GM18517 (cell line): ENCODE results near the gene MEDAG.

ENCODE experiments used
- ATAC-seq: cut with Tn5 transposase; IDR thresholded peaks from one replicate; pipeline ENCODE4 v1.9.1; 2021; ENCODE audit warnings: mild to moderate bottlenecking, moderate library complexity; ENCODE audit not compliant: unreplicated experiment

MEDAG gene

GRCh38 chr13:30936971-30937370, 30.9 kb downstream of the MEDAG start:
- ATAC-seq = no peak

GRCh38 chr13:30943881-30944280, 37.8 kb downstream of the MEDAG start:
- ATAC-seq = no peak

GRCh38 chr13:30957258-30957943, 51.3 kb downstream of the MEDAG start:
- ATAC-seq = no peak

GRCh38 chr13:30959678-30960077, 53.6 kb downstream of the MEDAG start:
- no peak for ATAC-seq

GRCh38 chr13:30963791-30964190, 57.7 kb downstream of the MEDAG start:
- ATAC-seq = no peak

- ATAC-seq = no peak
Observed at GRCh38 chr13:30965380-30965779, 59.3 kb downstream of the MEDAG start.

GRCh38 chr13:30966101-30966500, 60.0 kb downstream of the MEDAG start:
- ATAC-seq = no peak

- ATAC-seq = no peak
Observed at GRCh38 chr13:30968846-30969245, 62.8 kb downstream of the MEDAG start.

GRCh38 chr13:30971575-30971974, 65.5 kb downstream of the MEDAG start:
- no peak for ATAC-seq

GRCh38 chr13:30972888-30973377, 66.9 kb downstream of the MEDAG start:
- no peak for ATAC-seq

GRCh38 chr13:30974350-30974749, 68.3 kb downstream of the MEDAG start:
- no peak for ATAC-seq
